SK-N-SH (cell line): ENCODE results near the gene NFX1. TPM values are rescaled to one million over a fixed set of nuclear protein-coding genes. Genes with fewer than 3 reads are reported as not detected.

Source experiments
- CTCF ChIA-PET: fragments of 300-600, 350-600 bp; formaldehyde crosslinking; extraction: SDS; loops from one replicate; lab custom pipeline; 2021; lab: Yijun Ruan, JAX
- POLR2A ChIA-PET: fragments of 350-600 bp; sonication (Branson Sonifier 250); formaldehyde crosslinking; extraction: SDS; loops from one replicate; lab custom pipeline; 2020; ENCODE audit warnings: antibody characterized with exemption, inconsistent platforms; lab: Yijun Ruan, JAX
- DNase-seq: peaks from one replicate; pipeline ENCODE4 v3.0.0; 2012
- H2AFZ ChIP-seq: fragments of 200-600 bp; sonication (generic); 2 replicates; pipeline ENCODE4 v1.8.1; 2016; ENCODE audit warnings: antibody characterized with exemption, mild to moderate bottlenecking, low read depth
- H3F3A ChIP-seq: fragments of 200-600 bp; sonication (generic); replicated peaks from 2 replicates; pipeline ENCODE3; 2016; ENCODE audit warnings: antibody characterized with exemption, mild to moderate bottlenecking; ENCODE audit not compliant: insufficient read depth
- H3K27ac ChIP-seq, 2 experiments: fragments of 200-500 bp in 1 of 2; fragments of 200-600 bp in 1 of 2; sonication (Bioruptor generic) in 1 of 2; sonication (generic), shearing (Covaris generic) in 1 of 2; 2 replicates each; pipeline versions ENCODE4 v1.5.1 to v1.6.1; 2014 to 2016; ENCODE audit warnings: low read depth in 2 of 2, inconsistent platforms in 1 of 2, low read length in 1 of 2, mild to moderate bottlenecking in 1 of 2, mixed read lengths in 1 of 2
- H3K27me3 ChIP-seq: fragments of 200-600 bp; sonication (generic), shearing (Covaris generic); 2 replicates; pipeline ENCODE4 v1.6.1; 2016; ENCODE audit warnings: mixed run types; ENCODE audit not compliant: insufficient read depth
- H3K36me3 ChIP-seq, 2 experiments: fragments of 200-500 bp in 1 of 2; fragments of 200-600 bp in 1 of 2; sonication (Bioruptor generic) in 1 of 2; sonication (generic) in 1 of 2; replicated peaks in 1 of 2; 2 replicates each; pipeline versions ENCODE3 to v1.5.1; 2014 to 2016; ENCODE audit warnings: low read length in 1 of 2, mild to moderate bottlenecking in 1 of 2; ENCODE audit not compliant: insufficient read depth in 2 of 2, control insufficient read depth in 1 of 2
- H3K4me1 ChIP-seq, 2 experiments: fragments of 200-500 bp in 1 of 2; fragments of 200-600 bp in 1 of 2; sonication (Bioruptor generic) in 1 of 2; sonication (generic), shearing (Covaris generic) in 1 of 2; 2 replicates each; pipeline versions ENCODE4 v1.5.1 to v1.6.1; 2014 to 2016; ENCODE audit warnings: low read depth in 1 of 2, low read length in 1 of 2, mixed run types in 1 of 2; ENCODE audit not compliant: insufficient read depth in 2 of 2, control insufficient read depth in 1 of 2
- H3K4me2 ChIP-seq: fragments of 200-600 bp; sonication (generic), shearing (Covaris generic); 2 replicates; pipeline ENCODE4 v1.6.1; 2017; ENCODE audit warnings: mixed run types
- H3K4me3 ChIP-seq, 2 experiments: fragments of 200-500 bp in 1 of 2; fragments of 200-600 bp in 1 of 2; sonication (Bioruptor generic) in 1 of 2; sonication (generic), shearing (Covaris generic) in 1 of 2; 2 replicates each; pipeline versions ENCODE4 v1.5.1 to v1.8.1; 2014 to 2016; ENCODE audit warnings: low read depth in 2 of 2, inconsistent platforms in 1 of 2, low read length in 1 of 2, mild to moderate bottlenecking in 1 of 2, mixed read lengths in 1 of 2, moderate library complexity in 1 of 2
- H3K79me2 ChIP-seq: fragments of 200-600 bp; sonication (generic); 2 replicates; pipeline ENCODE4 v1.8.1; 2017; ENCODE audit warnings: mild to moderate bottlenecking; ENCODE audit not compliant: insufficient read depth
- H3K9ac ChIP-seq: fragments of 200-600 bp; sonication (generic); 2 replicates; pipeline ENCODE4 v1.6.1; 2017; ENCODE audit warnings: mixed run types
- H3K9me2 ChIP-seq: fragments of 200-600 bp; sonication (generic); 2 replicates; pipeline ENCODE4 v1.6.1; 2017; ENCODE audit warnings: mixed run types
- H3K9me3 ChIP-seq: fragments of 200-600 bp; sonication (generic); 2 replicates; pipeline ENCODE4 v1.6.1; 2017; ENCODE audit warnings: mixed run types, mild to moderate bottlenecking, moderate library complexity
- H4K20me1 ChIP-seq: fragments of 200-600 bp; sonication (generic); 2 replicates; pipeline ENCODE4 v1.6.1; 2017; ENCODE audit warnings: mild to moderate bottlenecking, mixed run types; ENCODE audit not compliant: insufficient read depth
- ELF1 ChIP-seq: IDR thresholded peaks from 2 replicates; pipeline ENCODE4 v1.4.0; 2012
- EP300 ChIP-seq, 2 experiments: IDR thresholded peaks; 2 replicates each; pipeline versions ENCODE4 v1.4.0 to v1.6.1; 2012; ENCODE audit warnings: borderline replicate concordance in 1 of 2, low read depth in 1 of 2, low read length in 1 of 2
- GATA2 ChIP-seq: sonication (generic); formaldehyde crosslinking; IDR thresholded peaks from 2 replicates; pipeline ENCODE4 v1.5.0; 2020; ENCODE audit warnings: mild to moderate bottlenecking, missing genetic modification reagents
- MXI1 ChIP-seq: IDR thresholded peaks from 2 replicates; pipeline ENCODE4 v1.6.1; 2012; ENCODE audit warnings: mild to moderate bottlenecking, low read depth, low read length, improper control_type of control experiment
- REST ChIP-seq: IDR thresholded peaks from 2 replicates; pipeline ENCODE4 v1.6.1; 2012; ENCODE audit warnings: mild to moderate bottlenecking, low read depth, low read length, moderate library complexity
- RXRA ChIP-seq: IDR thresholded peaks from 2 replicates; pipeline ENCODE4 v1.4.0; 2012; ENCODE audit warnings: low read depth, mild to moderate bottlenecking, borderline replicate concordance
- TCF12 ChIP-seq: IDR thresholded peaks from 2 replicates; pipeline ENCODE4 v1.4.0; 2012
- TEAD4 ChIP-seq: IDR thresholded peaks from 2 replicates; pipeline ENCODE4 v1.4.0; 2012; ENCODE audit warnings: mild to moderate bottlenecking, borderline replicate concordance; ENCODE audit not compliant: insufficient read depth
- YY1 ChIP-seq: IDR thresholded peaks from 2 replicates; pipeline ENCODE4 v1.4.0; 2012; ENCODE audit warnings: low read depth, mild to moderate bottlenecking
- WGBS: methylation state at CpG from one replicate; pipeline ENCODE4 v1.1.6; 2017; ENCODE audit warnings: low lambda C conversion rate; 5-methylcytosine and 5-hydroxymethylcytosine counted together
- polyA plus RNA-seq, 3 experiments: library from polyadenylated mRNA; depleted of rRNA; stranded (reverse); fragments of >200 nt; gene quantifications; 2 replicates each; pipeline ENCODE4 v1.2.3, GENCODE V29; 2012
- TF ChIP-seq, protein P1 (sequence below): fragments of 150-350 bp; IDR thresholded peaks from 2 replicates; pipeline ENCODE4 v1.6.1; 2017; ENCODE audit warnings: antibody characterized with exemption, low read length, low read depth, borderline replicate concordance

NFX1 gene
- polyA plus RNA-seq, 1 of the 3 experiments (the other 2 are of a cell fraction), result 19.6 TPM

- TF ChIP-seq, protein P1, sequence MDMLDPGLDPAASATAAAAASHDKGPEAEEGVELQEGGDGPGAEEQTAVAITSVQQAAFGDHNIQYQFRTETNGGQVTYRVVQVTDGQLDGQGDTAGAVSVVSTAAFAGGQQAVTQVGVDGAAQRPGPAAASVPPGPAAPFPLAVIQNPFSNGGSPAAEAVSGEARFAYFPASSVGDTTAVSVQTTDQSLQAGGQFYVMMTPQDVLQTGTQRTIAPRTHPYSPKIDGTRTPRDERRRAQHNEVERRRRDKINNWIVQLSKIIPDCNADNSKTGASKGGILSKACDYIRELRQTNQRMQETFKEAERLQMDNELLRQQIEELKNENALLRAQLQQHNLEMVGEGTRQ, result no peak
- peak; percentile 71 for TF ChIP-seq TCF12
- 0 out of 2 replicates have a peak, but pooled peaks have one; percentile 42 for TF ChIP-seq TEAD4
- peak in 1 of 2 experiments; percentile 67; a peak in 2 of 4 replicates for TF ChIP-seq EP300 (IDR thresholded peaks at IDR 0.05; ENCODE audit: borderline replicate concordance in 1 of 2, low read depth in 1 of 2, low read length in 1 of 2)
- no peak for TF ChIP-seq MXI1
- TF ChIP-seq YY1, result no peak
Observed at GRCh38 chr9:33329117-33329563, 38.8 kb downstream of the NFX1 start (continued).

GRCh38 chr9:33329979-33330378 is 39.7 kb downstream of the NFX1 start:
- 0 out of 2 replicates have a peak overlapping the region, but pooled peaks have one; percentile 19 for H3K9ac ChIP-seq
- POLR2A ChIA-PET, result no interaction called here

More at GRCh38 chr9:33329979-33330378, 39.7 kb downstream of the NFX1 start:
- peaks cover 45% of the 10 kb centered on the region for H3F3A ChIP-seq
- no peaks in the 10 kb centered on the region for H3K9me3 ChIP-seq
- peaks cover 32 to 58% of the 10 kb centered on the region in 2 experiments for H3K36me3 ChIP-seq
- H4K20me1 ChIP-seq, result no peaks in the 10 kb centered on the region
- peaks cover 12 to 26% of the 10 kb centered on the region in 2 experiments; a peak in 3 of 4 replicates for H3K4me1 ChIP-seq
- 0 out of 2 replicates have a peak, but pooled peaks cover 6% of the 10 kb centered on the region for H3K79me2 ChIP-seq
- WGBS, result 77% methylated on average over 5 of the region's 5 CpGs
- no peaks in the 10 kb centered on the region for H3K9me2 ChIP-seq
- TF ChIP-seq ELF1 (no peak), GATA2 (CRISPR knock-in tag) (no peak), REST (no peak), RXRA (no peak)
- TF ChIP-seq, all 33 proteins: peak for 0
- H3K27ac ChIP-seq, result peak overlapping the region; percentile 59 to 77
- H3K4me2 ChIP-seq, result no peak overlapping the region
- no peak for DNase-seq
- CTCF ChIA-PET, result interaction anchor here (0.8 to 2.4 kb wide), 3 partner anchors 26 to 137 kb away, joined by 3 to 7 read pairs (median 4); no protein-coding TSS in a partner anchor
- no peaks in the 10 kb centered on the region for H3K27me3 ChIP-seq
- no peak overlapping the region for H2AFZ ChIP-seq
- H3K4me3 ChIP-seq, result no peak overlapping the region
